ENCODE measurements around the gene GPR183. TPM values are rescaled to one million over a fixed set of nuclear protein-coding genes. Genes with fewer than 3 reads are reported as not detected.
"Not testable (repeated sequence)": the region's sequence is repeated elsewhere in the genome, so short reads cannot be mapped to it uniquely, and the experiment has no call there.

GPR183 gene
- total and polyA plus RNA-seq, 10 of the 15 experiments (the other 5 are each of a cell fraction or from before 2014, with no cell fraction given), result 134 to 669 (median 225) TPM

DNA sequence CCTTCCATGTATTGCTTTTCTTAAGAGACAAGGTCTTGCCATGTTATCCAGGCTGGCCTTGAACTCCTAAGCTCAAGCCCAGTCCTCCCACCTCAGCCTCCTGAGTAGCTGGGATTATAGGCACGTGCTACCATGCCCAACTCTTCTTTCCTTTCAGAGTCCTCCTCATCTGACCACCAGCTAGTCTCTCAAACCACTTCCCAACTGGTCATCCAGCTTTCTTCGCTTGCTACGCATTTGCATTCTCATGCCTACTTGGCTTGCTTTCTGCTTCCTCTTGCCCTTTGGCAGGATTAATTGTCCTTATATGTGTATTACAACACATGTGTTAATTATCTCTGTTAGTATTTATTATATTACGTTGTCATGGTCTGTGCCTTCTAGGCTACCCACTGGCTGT lies 55.3 kb downstream of the GPR183 start (continued):
- TF ChIP-seq, protein P1, sequence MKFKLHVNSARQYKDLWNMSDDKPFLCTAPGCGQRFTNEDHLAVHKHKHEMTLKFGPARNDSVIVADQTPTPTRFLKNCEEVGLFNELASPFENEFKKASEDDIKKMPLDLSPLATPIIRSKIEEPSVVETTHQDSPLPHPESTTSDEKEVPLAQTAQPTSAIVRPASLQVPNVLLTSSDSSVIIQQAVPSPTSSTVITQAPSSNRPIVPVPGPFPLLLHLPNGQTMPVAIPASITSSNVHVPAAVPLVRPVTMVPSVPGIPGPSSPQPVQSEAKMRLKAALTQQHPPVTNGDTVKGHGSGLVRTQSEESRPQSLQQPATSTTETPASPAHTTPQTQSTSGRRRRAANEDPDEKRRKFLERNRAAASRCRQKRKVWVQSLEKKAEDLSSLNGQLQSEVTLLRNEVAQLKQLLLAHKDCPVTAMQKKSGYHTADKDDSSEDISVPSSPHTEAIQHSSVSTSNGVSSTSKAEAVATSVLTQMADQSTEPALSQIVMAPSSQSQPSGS (IDR thresholded peaks at IDR 0.05; ENCODE audit: low read length), result no peak
- TF ChIP-seq PAX5 (IDR thresholded peaks at IDR 0.05; ENCODE audit: borderline replicate concordance, low read depth, low read length) (no peak), MTA2 (IDR thresholded peaks at IDR 0.05; ENCODE audit: low read depth) (no peak), KLF5 (IDR thresholded peaks at IDR 0.05; ENCODE audit: partially characterized antibody) (no peak), ZNF217 (IDR thresholded peaks at IDR 0.05) (no peak), SPI1 (IDR thresholded peaks at IDR 0.05; ENCODE audit: borderline replicate concordance, insufficient read depth, low read depth, low read length) (no peak), JUNB (IDR thresholded peaks at IDR 0.05) (no peak)

DNA sequence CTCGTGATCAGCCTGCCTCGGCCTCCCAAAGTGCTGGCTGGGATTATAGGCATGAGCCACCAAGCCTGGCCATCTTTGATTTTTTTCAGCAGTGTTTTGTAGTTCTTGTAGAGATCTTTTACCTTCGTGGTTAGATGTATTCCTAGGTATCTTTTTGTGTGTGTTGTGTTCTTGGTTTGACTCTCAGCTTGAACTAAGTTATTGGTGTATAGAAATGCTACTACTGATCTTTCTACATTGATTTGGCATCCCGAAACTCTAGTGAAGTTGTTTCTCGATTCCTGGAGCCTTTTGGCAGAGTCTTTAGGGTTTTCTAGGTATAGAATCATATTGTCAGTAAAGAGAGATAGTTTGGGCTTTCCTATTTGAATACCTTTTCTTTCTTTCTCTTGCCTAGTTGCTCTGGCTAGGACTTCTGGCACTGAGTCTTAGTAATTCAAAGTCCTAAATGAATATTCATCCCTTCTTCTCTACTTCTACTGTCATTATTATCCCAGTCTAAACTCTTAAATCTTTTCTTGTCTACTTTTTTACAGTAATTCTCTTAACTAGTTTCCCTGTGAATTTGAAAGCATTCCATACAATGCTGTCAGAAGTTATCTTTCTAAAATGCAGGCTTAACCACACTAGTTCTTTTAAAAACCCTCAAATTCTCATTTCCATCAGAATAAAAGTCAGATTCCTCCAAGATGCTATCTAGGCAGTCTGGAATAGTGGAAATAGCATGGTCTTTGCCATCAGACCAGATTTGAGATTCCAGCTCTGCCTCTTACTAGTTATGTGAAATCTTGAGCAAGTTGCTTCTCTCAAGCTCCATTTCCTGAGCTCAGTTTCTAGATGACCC lies 56.0 kb downstream of the GPR183 start:
- Histone ChIP-seq H3K9me3 (replicated peaks; ENCODE audit: control insufficient read depth, insufficient read depth, low read length) (0 out of 3 replicates have a peak, but pooled peaks cover 2% of the 10 kb centered on the region), H2AFZ (ENCODE audit: control insufficient read depth, low read depth, low read length) (no peak overlapping the region), H4K20me1 (ENCODE audit: control insufficient read depth, insufficient read depth) (no peaks in the 10 kb centered on the region), H3K27me3 (replicated peaks in 1 of 2; ENCODE audit: control insufficient read depth in 2 of 2, insufficient read depth in 2 of 2, low read length in 1 of 2) (no peaks in the 10 kb centered on the region), H3K27ac (ENCODE audit: control insufficient read depth, insufficient read depth) (no peak overlapping the region), H3K4me1 (ENCODE audit: control insufficient read depth, insufficient read depth, low read length) (peaks cover 3% of the 10 kb centered on the region; the same call in 1 of the 2 replicates), H3K4me2 (ENCODE audit: control insufficient read depth, insufficient read depth) (no peak overlapping the region; the same call in 1 of the 2 replicates), H3K4me3 (no peak overlapping the region), H3K9ac (ENCODE audit: control insufficient read depth, insufficient read depth, low read length) (no peak overlapping the region), H3K36me3 (ENCODE audit: control insufficient read depth in 2 of 2, insufficient read depth in 2 of 2, low read length in 1 of 2) (peaks cover 3 to 8% of the 10 kb centered on the region in 2 experiments; a peak in 3 of 4 replicates), H3K79me2 (ENCODE audit: control insufficient read depth, insufficient read depth, low read length) (no peaks in the 10 kb centered on the region; the same call in 1 of the 2 replicates)
- no TSS peak for BruUV-seq (replicated peaks)
- WGBS (ENCODE audit: insufficient coverage, insufficient replicate concordance, low lambda C conversion rate, missing lambda C conversion rate), result 40% methylated on average over 5 of the region's 5 CpGs
- ATAC-seq (no peak), FAIRE-seq (no peak), DNase-seq (ENCODE audit: low read depth, low spot score) (no peak)
- SMC1A ChIA-PET (ENCODE audit: uncharacterized antibody, unreplicated experiment), result interaction anchor here (0.9 to 2.3 kb wide), 3 partner anchors 9 to 75 kb away, joined by 5 to 9 read pairs (median 6); partner anchors contain the start of gene UBAC2
- intact Hi-C loops (cut with micrococcal nuclease; ENCODE audit: unreplicated experiment), result no loop called here
- POLR2A ChIA-PET, result no interaction called here
- RAD21 ChIA-PET (ENCODE audit: unreplicated experiment), result no interaction called here
- CTCF ChIA-PET, result interaction anchor here (0.6 to 1.6 kb wide), 3 partner anchors 8 to 12 kb away, joined by 3 to 4 read pairs (median 3); no protein-coding TSS in a partner anchor
- peak; percentile 35; the same call in 1 of the 2 replicates for TF ChIP-seq RUNX3 (IDR thresholded peaks at IDR 0.05; ENCODE audit: low read length)
- TF ChIP-seq, protein P2, sequence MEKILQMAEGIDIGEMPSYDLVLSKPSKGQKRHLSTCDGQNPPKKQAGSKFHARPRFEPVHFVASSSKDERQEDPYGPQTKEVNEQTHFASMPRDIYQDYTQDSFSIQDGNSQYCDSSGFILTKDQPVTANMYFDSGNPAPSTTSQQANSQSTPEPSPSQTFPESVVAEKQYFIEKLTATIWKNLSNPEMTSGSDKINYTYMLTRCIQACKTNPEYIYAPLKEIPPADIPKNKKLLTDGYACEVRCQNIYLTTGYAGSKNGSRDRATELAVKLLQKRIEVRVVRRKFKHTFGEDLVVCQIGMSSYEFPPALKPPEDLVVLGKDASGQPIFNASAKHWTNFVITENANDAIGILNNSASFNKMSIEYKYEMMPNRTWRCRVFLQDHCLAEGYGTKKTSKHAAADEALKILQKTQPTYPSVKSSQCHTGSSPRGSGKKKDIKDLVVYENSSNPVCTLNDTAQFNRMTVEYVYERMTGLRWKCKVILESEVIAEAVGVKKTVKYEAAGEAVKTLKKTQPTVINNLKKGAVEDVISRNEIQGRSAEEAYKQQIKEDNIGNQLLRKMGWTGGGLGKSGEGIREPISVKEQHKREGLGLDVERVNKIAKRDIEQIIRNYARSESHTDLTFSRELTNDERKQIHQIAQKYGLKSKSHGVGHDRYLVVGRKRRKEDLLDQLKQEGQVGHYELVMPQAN (conservative IDR thresholded peaks at IDR 0.05), result no peak
- TF ChIP-seq JUNB (IDR thresholded peaks at IDR 0.05), result peak; percentile 22; the same call in 1 of the 2 replicates
- in situ Hi-C loops (cut with MboI), result no loop called here

DNA sequence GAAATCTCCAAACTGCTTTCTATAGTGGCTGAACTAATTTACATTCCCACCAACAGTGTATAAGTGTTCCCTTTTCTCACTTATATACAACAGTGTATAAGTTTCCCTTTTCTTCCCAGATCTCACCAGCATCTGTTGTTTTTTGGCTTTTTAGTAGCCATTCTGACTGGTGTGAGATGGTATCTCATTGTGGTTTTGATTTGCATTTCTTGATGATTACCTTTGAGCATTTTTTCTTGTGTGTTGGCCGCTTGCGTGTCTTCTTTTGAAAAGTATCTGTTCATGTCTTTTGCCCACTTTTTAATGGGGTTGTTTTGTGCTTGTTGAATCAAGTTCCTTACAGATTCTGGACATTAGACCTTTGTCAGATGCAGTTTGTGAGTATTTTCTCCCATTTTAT lies 57.6 kb downstream of the GPR183 start:
- RAD21 ChIA-PET (ENCODE audit: unreplicated experiment); H3K79me2 ChIP-seq (ENCODE audit: control insufficient read depth, insufficient read depth, low read length); H3K4me3 ChIP-seq; intact Hi-C loops (cut with micrococcal nuclease; ENCODE audit: unreplicated experiment); H3K27me3 ChIP-seq (replicated peaks in 1 of 2; ENCODE audit: control insufficient read depth in 2 of 2, insufficient read depth in 2 of 2, low read length in 1 of 2); H3K9ac ChIP-seq (ENCODE audit: control insufficient read depth, insufficient read depth, low read length); H2AFZ ChIP-seq (ENCODE audit: control insufficient read depth, low read depth, low read length); in situ Hi-C loops (cut with MboI); H3K27ac ChIP-seq (ENCODE audit: control insufficient read depth, insufficient read depth); POLR2A ChIA-PET; ATAC-seq; BruUV-seq (replicated peaks); DNase-seq (ENCODE audit: low read depth, low spot score); H3K9me3 ChIP-seq (replicated peaks; ENCODE audit: control insufficient read depth, insufficient read depth, low read length); H3K36me3 ChIP-seq (ENCODE audit: control insufficient read depth in 2 of 2, insufficient read depth in 2 of 2, low read length in 1 of 2); H3K4me1 ChIP-seq (ENCODE audit: control insufficient read depth, insufficient read depth, low read length); H4K20me1 ChIP-seq (ENCODE audit: control insufficient read depth, insufficient read depth); FAIRE-seq; H3K4me2 ChIP-seq (ENCODE audit: control insufficient read depth, insufficient read depth): not testable (repeated sequence)
- 100% methylated on average over 2 of the region's 2 CpGs for WGBS (ENCODE audit: insufficient coverage, insufficient replicate concordance, low lambda C conversion rate, missing lambda C conversion rate)
- CTCF ChIA-PET, result interaction anchor here (0.8 kb wide), 1 partner anchor 17 kb away, joined by 3 read pairs; no protein-coding TSS in a partner anchor
- SMC1A ChIA-PET (ENCODE audit: uncharacterized antibody, unreplicated experiment), result interaction anchor here (0.6 kb wide), 1 partner anchor 142 kb away, joined by 3 read pairs; no protein-coding TSS in a partner anchor

Data from GM12878 (cell line).